Gastroesophageal sphincter (tissue), 4 donors: ENCODE results near the gene SCAMP5. TPM values are rescaled to one million over a fixed set of nuclear protein-coding genes. Genes with fewer than 3 reads are reported as not detected.

Experiments
- ATAC-seq: fragments of 150-250 bp; one replicate; pipeline ENCODE4 v1.9.1; 2016; ENCODE audit warnings: mild to moderate bottlenecking, moderate library complexity
- H3K27ac ChIP-seq, 4 donors: fragments of 200-600 bp; sonication (generic) in 3 of 4; 1 replicate in 3 of 4; 2 replicates in 1 of 4; pipeline ENCODE4 v1.5.1; 2016 to 2019
- H3K27me3 ChIP-seq: fragments of 200-600 bp; sonication (generic); one replicate; pipeline ENCODE4 v1.5.1; 2019
- H3K36me3 ChIP-seq, 2 donors: fragments of 200-600 bp; sonication (generic); one replicate each; pipeline ENCODE4 v1.5.1; 2019; ENCODE audit warnings: control low read depth in 1 of 2
- H3K4me1 ChIP-seq, 3 donors: fragments of 200-600 bp; sonication (generic); 1 replicate in 2 of 3; 2 replicates in 1 of 3; pipeline ENCODE4 v1.5.1; 2016 to 2019; ENCODE audit warnings: control low read depth in 2 of 3
- H3K4me3 ChIP-seq, 2 donors: fragments of 200-600 bp; sonication (generic); one replicate each; pipeline ENCODE4 v1.5.1; 2019; ENCODE audit warnings: mild to moderate bottlenecking in 1 of 2, moderate library complexity in 1 of 2
- H3K9me3 ChIP-seq, 3 donors: fragments of 200-600 bp; sonication (generic); one replicate each; pipeline ENCODE4 v1.5.1; 2017 to 2019; ENCODE audit warnings: control low read depth in 2 of 3
- EP300 ChIP-seq: sonication (generic); formaldehyde crosslinking; IDR thresholded peaks from one replicate; pipeline ENCODE4 v1.6.1; 2017; ENCODE audit warnings: antibody characterized with exemption, mild to moderate bottlenecking
- POLR2A ChIP-seq, 2 donors: fragments of 450-650 bp; IDR thresholded peaks; one replicate each; pipeline ENCODE4 v1.6.1; 2017; ENCODE audit warnings: antibody characterized with exemption in 2 of 2, mild to moderate bottlenecking in 2 of 2, moderate library complexity in 1 of 2
- POLR2AphosphoS5 ChIP-seq: sonication (generic); formaldehyde crosslinking; IDR thresholded peaks from one replicate; pipeline ENCODE4 v1.6.1; 2017; ENCODE audit warnings: antibody characterized with exemption
- WGBS, 2 donors: methylation state at CpG; one replicate each; pipeline ENCODE4 v1.1.5; 2018; ENCODE audit warnings: low coverage in 1 of 2; 5-methylcytosine and 5-hydroxymethylcytosine counted together
- total RNA-seq, 4 donors: library from RNA; depleted of rRNA; stranded (reverse); fragments of >200 nt; gene quantifications; one replicate each; pipeline ENCODE4 v1.1.0, GENCODE V29; 2016
- TF ChIP-seq, protein P1 (sequence below), 4 experiments: fragments of 200-600 bp in 2 of 4; fragments of 450-650 bp in 2 of 4; sonication (generic) in 1 of 4; IDR thresholded peaks; one replicate each; pipeline ENCODE4 v1.5.1; 2017 to 2019; ENCODE audit warnings: antibody characterized with exemption in 4 of 4, mild to moderate bottlenecking in 2 of 4, moderate library complexity in 2 of 4

Gene SCAMP5
- total RNA-seq, 4 donors from 2014 or later, result 2.2 to 10.1 (median 5.6) TPM

DNA sequence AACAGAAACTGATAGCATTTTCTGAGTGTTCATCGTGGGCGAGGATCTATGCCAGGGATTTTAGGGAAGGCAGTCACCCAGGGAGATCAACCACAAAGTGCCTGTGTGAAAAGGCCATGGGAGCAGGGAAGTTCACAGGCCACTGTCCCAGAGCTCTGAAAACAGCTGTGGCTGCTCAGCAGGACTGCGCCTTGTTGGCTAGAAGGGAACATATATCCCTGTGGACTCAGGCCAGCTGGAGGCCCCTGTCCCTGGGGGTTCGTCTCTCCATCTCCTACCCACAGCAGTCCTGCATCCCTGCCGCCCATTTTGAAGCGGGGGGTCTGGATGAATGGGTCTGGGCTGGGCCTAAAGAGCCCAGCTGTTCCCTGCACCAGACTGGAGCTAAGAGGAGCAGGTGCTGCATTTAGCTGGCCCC is 55.8 kb downstream of the SCAMP5 start:
- Histone ChIP-seq H3K4me3 (no peak overlapping the region), H3K4me1 (peaks cover 0 to 42% (median 28%) of the 10 kb centered on the region in 3 donors), H3K27me3 (no peaks in the 10 kb centered on the region), H3K27ac (no peak overlapping the region), H3K9me3 (no peaks in the 10 kb centered on the region), H3K36me3 (no peaks in the 10 kb centered on the region)
- no peak for ATAC-seq
- 71% methylated on average over 2 of the region's 6 CpGs; no CpG with 5 or more reads in 1 of the 2 donors for WGBS, 2 donors
- TF ChIP-seq EP300 (no peak), POLR2A (IDR thresholded peaks at IDR 0.05) (no peak)
- TF ChIP-seq, protein P1, sequence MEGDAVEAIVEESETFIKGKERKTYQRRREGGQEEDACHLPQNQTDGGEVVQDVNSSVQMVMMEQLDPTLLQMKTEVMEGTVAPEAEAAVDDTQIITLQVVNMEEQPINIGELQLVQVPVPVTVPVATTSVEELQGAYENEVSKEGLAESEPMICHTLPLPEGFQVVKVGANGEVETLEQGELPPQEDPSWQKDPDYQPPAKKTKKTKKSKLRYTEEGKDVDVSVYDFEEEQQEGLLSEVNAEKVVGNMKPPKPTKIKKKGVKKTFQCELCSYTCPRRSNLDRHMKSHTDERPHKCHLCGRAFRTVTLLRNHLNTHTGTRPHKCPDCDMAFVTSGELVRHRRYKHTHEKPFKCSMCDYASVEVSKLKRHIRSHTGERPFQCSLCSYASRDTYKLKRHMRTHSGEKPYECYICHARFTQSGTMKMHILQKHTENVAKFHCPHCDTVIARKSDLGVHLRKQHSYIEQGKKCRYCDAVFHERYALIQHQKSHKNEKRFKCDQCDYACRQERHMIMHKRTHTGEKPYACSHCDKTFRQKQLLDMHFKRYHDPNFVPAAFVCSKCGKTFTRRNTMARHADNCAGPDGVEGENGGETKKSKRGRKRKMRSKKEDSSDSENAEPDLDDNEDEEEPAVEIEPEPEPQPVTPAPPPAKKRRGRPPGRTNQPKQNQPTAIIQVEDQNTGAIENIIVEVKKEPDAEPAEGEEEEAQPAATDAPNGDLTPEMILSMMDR (IDR thresholded peaks at IDR 0.05), result no peak

DNA sequence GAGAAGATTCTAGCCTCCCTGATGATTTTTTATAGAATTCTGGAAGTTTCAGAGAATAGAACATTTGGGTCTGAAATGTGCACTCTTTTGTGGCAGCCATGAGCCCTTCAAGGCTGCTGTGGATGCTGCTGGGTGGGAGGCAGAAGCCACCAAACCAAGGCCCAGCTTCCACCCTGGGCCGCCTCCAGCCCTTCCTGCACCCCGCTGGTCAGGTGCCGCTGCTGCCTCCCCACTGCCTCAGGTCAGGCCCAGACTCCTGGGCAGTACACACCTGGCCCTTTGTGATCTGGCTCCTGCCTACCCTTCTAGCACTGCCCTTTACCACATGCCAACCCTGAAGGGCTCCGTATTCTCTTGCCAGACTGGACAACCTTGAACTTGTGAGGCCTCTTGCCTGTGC is 56.3 kb downstream of the SCAMP5 start:
- peaks cover 0 to 37% (median 25%) of the 10 kb centered on the region in 3 donors for H3K4me1 ChIP-seq
- TF ChIP-seq EP300 (no peak), POLR2A (IDR thresholded peaks at IDR 0.05) (no peak), POLR2AphosphoS5 (no peak)
- TF ChIP-seq, protein P1 (IDR thresholded peaks at IDR 0.05), result no peak
- no peaks in the 10 kb centered on the region for H3K27me3 ChIP-seq
- 83 to 100% methylated on average over 3 to 4 of the region's 4 CpGs for WGBS, 2 donors
- ATAC-seq, result no peak
- no peaks in the 10 kb centered on the region for H3K9me3 ChIP-seq
- H3K27ac ChIP-seq, result no peak overlapping the region
- no peaks in the 10 kb centered on the region for H3K36me3 ChIP-seq
- H3K4me3 ChIP-seq, result no peak overlapping the region

DNA sequence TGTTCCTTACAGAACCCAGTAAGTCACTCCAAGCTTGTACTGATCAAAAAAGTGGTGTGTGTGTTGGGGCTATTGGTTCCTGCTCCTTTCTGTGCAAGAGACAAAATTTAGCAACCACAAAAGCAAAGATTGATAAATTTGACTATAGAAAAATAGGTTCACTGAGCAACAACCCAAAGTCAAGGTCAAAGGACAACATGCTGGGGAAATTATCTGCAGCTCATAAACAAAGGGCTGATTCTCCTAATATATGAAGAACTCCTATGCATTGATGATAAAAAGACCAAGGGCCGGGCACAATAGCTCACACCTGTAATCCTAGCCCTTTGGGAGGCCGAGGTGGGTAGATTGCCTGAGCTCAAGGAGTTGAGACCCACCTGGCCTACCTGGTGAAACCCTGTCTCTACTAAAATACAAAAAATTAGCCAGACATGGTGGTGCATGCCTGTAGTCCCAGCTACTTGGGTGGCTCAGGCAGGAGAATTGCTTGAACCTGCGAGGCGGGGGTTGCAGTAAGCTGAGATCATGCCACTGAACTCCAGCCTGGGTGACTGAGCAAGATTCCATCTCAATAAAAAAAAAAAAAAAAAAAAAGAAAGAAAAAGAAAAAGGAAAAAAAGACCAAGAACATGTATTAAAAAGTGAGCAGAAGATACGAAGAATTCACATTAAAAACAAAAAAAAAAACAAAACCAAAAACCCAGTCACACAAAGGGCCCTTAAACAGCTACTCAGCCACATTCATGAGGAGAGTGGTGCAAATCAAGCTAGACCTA is 57.8 kb downstream of the SCAMP5 start:
- ATAC-seq, result no peak
- no peaks in the 10 kb centered on the region for H3K27me3 ChIP-seq
- H3K36me3 ChIP-seq, result no peaks in the 10 kb centered on the region
- H3K27ac ChIP-seq, result no peak overlapping the region
- no peaks in the 10 kb centered on the region for H3K9me3 ChIP-seq
- 100% methylated on average over 1 to 3 of the region's 5 CpGs for WGBS, 2 donors
- TF ChIP-seq, protein P1 (IDR thresholded peaks at IDR 0.05), result no peak
- no peak for TF ChIP-seq POLR2A (IDR thresholded peaks at IDR 0.05)
- no peak for TF ChIP-seq POLR2AphosphoS5
- no peak for TF ChIP-seq EP300
- H3K4me3 ChIP-seq, result no peak overlapping the region
- H3K4me1 ChIP-seq, result peaks cover 0 to 23% (median 12%) of the 10 kb centered on the region in 3 donors

DNA sequence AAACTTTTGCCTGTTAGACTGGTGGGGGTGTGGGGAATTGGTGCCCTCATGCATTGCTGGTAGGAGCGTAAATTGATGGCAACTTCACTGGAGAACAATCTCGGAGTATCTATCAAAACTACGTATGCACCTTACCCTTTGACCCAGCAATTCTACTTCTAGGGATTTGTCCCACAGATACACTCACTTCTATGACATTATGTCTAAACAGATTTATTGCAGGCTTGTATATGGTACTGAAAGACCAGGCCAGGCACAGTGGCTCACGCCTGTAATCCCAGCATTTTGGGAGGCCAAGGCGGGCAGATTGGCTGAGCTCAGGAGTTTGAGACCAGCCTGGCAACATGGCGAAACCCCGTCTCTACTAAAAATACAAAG is 58.4 kb downstream of the SCAMP5 start:
- Histone ChIP-seq H3K4me3 (no peak overlapping the region), H3K27me3 (no peaks in the 10 kb centered on the region), H3K36me3 (no peaks in the 10 kb centered on the region), H3K9me3 (no peaks in the 10 kb centered on the region), H3K27ac (no peak overlapping the region), H3K4me1 (peaks cover 0 to 17% (median 11%) of the 10 kb centered on the region in 3 donors)
- no peak for TF ChIP-seq EP300
- TF ChIP-seq POLR2A (IDR thresholded peaks at IDR 0.05), result no peak
- TF ChIP-seq, protein P1 (IDR thresholded peaks at IDR 0.05), result no peak
- no peak for TF ChIP-seq POLR2AphosphoS5
- ATAC-seq, result no peak
- 92 to 100% methylated on average over 3 to 4 of the region's 7 CpGs for WGBS, 2 donors
